DMS 273 (cell line): ENCODE data around the gene PIP.
"Not testable (repeated sequence)": the region's sequence is repeated elsewhere in the genome, so short reads cannot be mapped to it uniquely, and the experiment has no call there.

Experiments
- DNase-seq: peaks from one replicate; lab custom pipeline; 2025; ENCODE audit not compliant: unreplicated experiment; lab: John Stamatoyannopoulos, UW

The PIP gene

DNA sequence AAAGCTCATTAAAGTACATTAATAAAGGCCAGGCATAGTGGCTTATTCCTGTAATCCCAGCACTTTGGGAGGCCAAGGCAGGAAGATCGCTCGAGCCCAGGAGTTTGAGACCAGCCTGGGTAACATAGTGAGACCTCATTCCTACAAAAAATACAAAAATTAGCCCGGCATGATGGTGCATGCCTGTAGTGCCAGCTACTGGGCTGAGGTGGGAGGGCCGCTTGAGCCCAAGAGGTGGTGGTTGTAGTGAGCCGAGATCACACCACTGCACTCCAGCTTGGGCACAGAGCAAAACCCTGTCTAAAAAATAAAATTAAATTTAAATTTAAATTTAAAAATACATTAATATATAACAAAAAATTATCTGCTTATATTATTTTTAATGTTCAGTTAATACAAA lies 44.3 kb downstream of the PIP start:
- DNase-seq, result no peak

DNA sequence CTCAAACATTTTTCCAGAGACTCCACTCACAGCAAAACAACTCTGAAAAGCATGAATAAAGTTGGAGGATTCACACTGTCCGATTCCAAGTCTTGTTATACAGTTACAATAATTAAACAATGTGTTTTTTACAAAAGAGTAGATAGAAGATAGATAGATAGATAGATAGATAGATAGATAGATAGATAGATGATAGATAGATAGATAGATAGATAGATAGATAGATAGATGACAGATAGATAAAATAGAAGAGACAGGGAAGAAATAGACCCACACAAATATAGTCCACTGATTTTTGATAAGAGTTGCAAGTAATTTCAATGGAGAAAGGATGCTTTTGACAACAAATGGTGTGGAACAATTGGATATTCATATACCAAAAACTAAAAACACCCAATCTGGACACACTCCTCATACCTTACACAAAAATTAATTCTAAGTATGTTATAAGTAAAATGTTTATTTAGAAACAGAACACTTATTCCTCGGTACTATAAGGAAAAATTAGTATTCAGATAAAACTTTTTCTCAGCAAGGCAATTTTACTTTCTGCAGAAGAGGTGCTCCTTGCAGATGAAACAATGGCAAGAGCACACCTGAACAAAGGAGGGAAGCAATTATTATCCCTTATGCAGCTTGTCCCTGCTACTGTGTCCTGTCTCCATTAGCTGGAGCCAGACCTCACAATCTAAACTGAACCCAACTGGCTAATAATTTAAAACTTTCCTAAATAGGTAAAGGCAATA lies 45.7 kb downstream of the PIP start:
- no peak for DNase-seq

DNA sequence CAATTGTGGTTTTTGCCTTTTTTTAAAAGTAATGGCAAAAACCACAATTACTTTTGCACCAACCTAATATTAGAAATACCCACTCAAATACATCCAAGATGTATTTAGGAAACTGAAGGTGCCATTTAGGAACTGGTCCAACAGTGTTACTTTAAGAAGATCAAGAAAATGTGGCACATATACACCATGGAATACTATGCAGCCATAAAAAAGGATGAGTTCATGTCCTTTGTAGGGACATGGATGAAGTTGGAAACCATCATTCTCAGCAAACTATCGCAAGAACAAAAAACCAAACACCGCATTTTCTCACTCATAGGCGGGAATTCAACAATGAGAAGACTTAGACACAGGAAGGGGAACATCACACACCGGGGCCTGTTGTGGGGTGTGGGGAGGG lies 48.9 kb downstream of the PIP start:
- not testable (repeated sequence) for DNase-seq

DNA sequence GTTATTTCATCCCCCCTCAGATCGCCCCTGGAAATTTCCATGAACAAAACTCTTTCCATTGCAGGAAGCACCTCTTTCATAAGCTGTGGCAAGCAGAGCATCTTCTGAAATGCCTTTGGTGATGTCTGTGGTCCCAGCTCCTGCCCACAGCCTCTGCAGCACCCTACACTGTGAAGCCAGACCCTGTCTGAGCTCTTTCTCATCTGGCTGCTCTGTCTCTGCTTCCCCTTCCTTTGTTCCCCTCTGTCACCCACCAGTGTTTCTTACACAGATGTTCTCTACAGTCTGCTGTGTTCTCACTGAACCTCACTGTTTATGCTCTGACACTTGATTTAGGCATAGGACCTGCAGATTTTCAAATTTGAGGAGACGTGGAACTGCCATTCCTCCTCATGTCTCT lies 49.5 kb downstream of the PIP start:
- no peak for DNase-seq

DNA sequence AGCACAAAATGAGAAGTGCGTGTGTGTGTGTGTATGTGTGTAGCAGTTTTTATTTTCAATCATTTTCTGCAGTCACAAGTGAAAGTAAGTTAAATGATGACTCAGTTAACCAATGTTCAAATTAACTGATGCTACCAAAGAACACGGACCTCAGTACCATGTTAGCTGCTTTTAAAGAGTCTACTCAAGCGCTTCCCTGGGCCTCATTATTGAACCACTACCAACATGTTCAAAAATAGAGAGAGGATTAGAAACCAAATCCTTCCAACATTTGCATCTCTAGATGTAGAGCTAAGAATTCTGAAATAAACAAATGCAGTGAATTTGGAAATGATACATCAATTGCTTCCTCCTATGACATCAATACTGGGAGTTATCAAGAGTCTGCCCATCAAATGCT lies 51.1 kb downstream of the PIP start, which contains the start of gene TAS2R39:
Gene TAS2R39 (plus strand): TSS at position 396 of the 400 bp plus-strand sequence. CDS start 0 bp downstream, at position 396.
- no peak for DNase-seq

DNA sequence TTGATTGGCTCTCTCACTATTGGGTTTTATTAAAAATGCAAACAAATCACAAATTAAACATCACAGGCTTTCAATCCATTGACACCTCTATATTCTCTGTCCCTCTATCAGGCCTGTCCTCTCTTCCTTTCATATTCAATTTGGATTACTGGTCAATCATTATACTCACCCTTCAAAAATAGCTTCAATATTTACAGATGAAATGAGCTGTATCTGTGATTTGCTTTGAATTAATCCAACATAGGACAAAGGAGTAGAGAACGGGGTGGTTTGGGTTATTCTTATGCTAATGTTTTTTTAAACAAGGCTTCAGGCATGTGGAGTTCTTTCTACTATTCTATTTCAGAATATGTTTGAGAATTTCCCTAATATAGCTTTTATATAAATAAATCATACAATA lies 53.7 kb downstream of the PIP start:
- DNase-seq, result no peak

DNA sequence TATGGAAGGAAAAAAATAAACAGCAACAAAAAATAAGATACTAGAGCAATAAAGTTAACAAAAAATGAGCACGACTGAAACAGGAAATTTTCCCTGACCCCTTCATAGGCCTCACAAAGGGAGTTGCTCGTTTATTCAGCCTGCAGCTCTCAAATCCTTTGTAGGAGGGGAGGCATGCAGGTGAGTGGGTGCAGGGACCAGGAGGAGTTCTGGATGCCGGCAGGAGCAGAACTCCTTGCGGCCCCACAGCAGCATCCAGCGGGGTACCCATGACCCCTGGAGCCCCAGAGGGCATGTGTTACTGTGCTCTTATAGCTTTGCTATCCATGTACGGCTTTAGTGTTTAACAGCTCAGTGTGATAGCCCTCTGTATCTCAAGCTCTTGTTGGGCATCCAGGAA lies 57.1 kb downstream of the PIP start:
- DNase-seq, result no peak
